HEK293 (cell line): ENCODE results near the gene DCAF5.

ENCODE experiments used
- CTCF ChIA-PET: fragments of 350-600 bp; formaldehyde crosslinking; extraction: SDS; loops from one replicate; lab custom pipeline; 2021; ENCODE audit warnings: antibody characterized with exemption; lab: Yijun Ruan, JAX
- POLR2A ChIA-PET: fragments of 300-600 bp; formaldehyde crosslinking; extraction: SDS; loops from one replicate; lab custom pipeline; 2020; ENCODE audit warnings: antibody characterized with exemption, inconsistent platforms; lab: Yijun Ruan, JAX
- H3K27ac ChIP-seq: fragments of 200-500 bp; sonication (Bioruptor generic); 2 replicates; pipeline ENCODE4 v1.5.1; 2014; ENCODE audit warnings: low read depth, low read length, control low read depth, inconsistent platforms; ENCODE audit errors: extremely low read depth
- H3K36me3 ChIP-seq, 2 experiments: fragments of 200-500 bp in 1 of 2; sonication (Bioruptor generic) in 1 of 2; 1 replicate in 1 of 2; 2 replicates in 1 of 2; pipeline ENCODE4 v1.5.1; 2014 to 2017; ENCODE audit warnings: inconsistent platforms in 2 of 2, low read length in 2 of 2; ENCODE audit not compliant: control insufficient read depth in 2 of 2, insufficient read depth in 1 of 2
- H3K4me1 ChIP-seq: fragments of 200-500 bp; sonication (Bioruptor generic); 2 replicates; pipeline ENCODE4 v1.5.1; 2014; ENCODE audit warnings: mild to moderate bottlenecking, low read length, inconsistent platforms; ENCODE audit not compliant: control insufficient read depth, insufficient read depth
- H3K4me3 ChIP-seq: 2 replicates; pipeline ENCODE4 v1.5.1; 2011; ENCODE audit warnings: low read depth, mild to moderate bottlenecking, control low read depth, low read length, moderate library complexity
- H3K9me3 ChIP-seq: fragments of 200-500 bp; sonication (Bioruptor generic); 2 replicates; pipeline ENCODE4 v1.5.1; 2014; ENCODE audit warnings: low read depth, low read length, inconsistent platforms; ENCODE audit not compliant: control insufficient read depth, insufficient read depth
- EGR2 ChIP-seq: fragments of 450-650 bp; formaldehyde crosslinking; IDR thresholded peaks from 2 replicates; pipeline ENCODE4 v1.5.1; 2016; ENCODE audit warnings: low read depth, missing biosample characterization, missing genetic modification characterization
- HOXA7 ChIP-seq: sonication (generic); formaldehyde crosslinking; IDR thresholded peaks from 2 replicates; pipeline ENCODE4 v1.8.1; 2022; ENCODE audit warnings: missing genetic modification reagents, borderline replicate concordance
- HOXC10 ChIP-seq: sonication (generic); formaldehyde crosslinking; IDR thresholded peaks from 2 replicates; pipeline ENCODE4 v1.8.1; 2023; ENCODE audit warnings: mild to moderate bottlenecking, missing genetic modification reagents
- PATZ1 ChIP-seq: fragments of 450-650 bp; formaldehyde crosslinking; IDR thresholded peaks from 2 replicates; pipeline ENCODE4 v1.5.1; 2016; ENCODE audit warnings: missing biosample characterization, missing genetic modification characterization
- SP7 ChIP-seq: fragments of 450-650 bp; formaldehyde crosslinking; IDR thresholded peaks from 2 replicates; pipeline ENCODE4 v1.5.1; 2016; ENCODE audit warnings: missing biosample characterization, missing genetic modification characterization
- YY1 ChIP-seq: fragments of 450-650 bp; formaldehyde crosslinking; IDR thresholded peaks from 2 replicates; pipeline ENCODE4 v1.5.1; 2018; ENCODE audit warnings: missing biosample characterization, missing genetic modification characterization
- ZBTB17 ChIP-seq: fragments of 450-650 bp; formaldehyde crosslinking; IDR thresholded peaks from 2 replicates; pipeline ENCODE4 v1.5.1; 2016; ENCODE audit warnings: missing biosample characterization, missing genetic modification characterization
- ZBTB44 ChIP-seq: fragments of 450-650 bp; IDR thresholded peaks from 2 replicates; pipeline ENCODE4 v1.5.1; 2018; ENCODE audit warnings: missing biosample characterization, mild to moderate bottlenecking, missing genetic modification characterization
- ZFHX2 ChIP-seq: fragments of 450-650 bp; formaldehyde crosslinking; conservative IDR thresholded peaks from 2 replicates; pipeline ENCODE4 v1.5.1; 2016; ENCODE audit warnings: missing biosample characterization, missing genetic modification characterization
- ZNF175 ChIP-seq: fragments of 450-650 bp; formaldehyde crosslinking; IDR thresholded peaks from 2 replicates; pipeline ENCODE4 v1.5.1; 2016; ENCODE audit warnings: missing biosample characterization, missing genetic modification characterization
- ZNF335 ChIP-seq: fragments of 450-650 bp; formaldehyde crosslinking; conservative IDR thresholded peaks from 2 replicates; pipeline ENCODE4 v1.5.1; 2016; ENCODE audit warnings: missing biosample characterization, missing genetic modification characterization
- ZNF501 ChIP-seq: fragments of 450-650 bp; formaldehyde crosslinking; IDR thresholded peaks from 2 replicates; pipeline ENCODE4 v1.5.1; 2016; ENCODE audit warnings: missing biosample characterization, missing genetic modification characterization
- ZNF571 ChIP-seq: fragments of 450-650 bp; formaldehyde crosslinking; IDR thresholded peaks from 2 replicates; pipeline ENCODE4 v1.5.0; 2017; ENCODE audit warnings: missing biosample characterization, missing genetic modification characterization
- ZNF629 ChIP-seq: fragments of 450-650 bp; formaldehyde crosslinking; IDR thresholded peaks from 2 replicates; pipeline ENCODE4 v1.5.1; 2017; ENCODE audit warnings: missing biosample characterization, missing genetic modification characterization
- TF ChIP-seq, protein P1 (sequence below): fragments of 450-650 bp; formaldehyde crosslinking; IDR thresholded peaks from 2 replicates; pipeline ENCODE4 v1.5.1; 2016; ENCODE audit warnings: missing biosample characterization, missing genetic modification characterization, low read depth
- TF ChIP-seq, protein P2 (sequence below): fragments of 450-650 bp; formaldehyde crosslinking; IDR thresholded peaks from 2 replicates; pipeline ENCODE4 v1.5.1; 2017; ENCODE audit warnings: missing biosample characterization, missing genetic modification characterization
- TF ChIP-seq, protein P3 (sequence below): fragments of 450-650 bp; formaldehyde crosslinking; IDR thresholded peaks from 2 replicates; pipeline ENCODE4 v1.5.1; 2016; ENCODE audit warnings: missing biosample characterization, missing genetic modification characterization
- TF ChIP-seq, protein P4 (sequence below): fragments of 450-650 bp; formaldehyde crosslinking; IDR thresholded peaks from 2 replicates; pipeline ENCODE4 v1.5.1; 2017; ENCODE audit warnings: missing biosample characterization, missing genetic modification characterization

DCAF5 gene

GRCh38 chr14:69152181-69152901, 578 bp downstream of the DCAF5 start:
- Histone ChIP-seq H3K9me3 (no peaks in the 10 kb centered on the region), H3K27ac (peak overlapping the region; percentile 96), H3K4me1 (peaks cover 19% of the 10 kb centered on the region), H3K36me3 (peaks cover 0 to 16% of the 10 kb centered on the region in 2 experiments; a peak in 2 of 3 replicates), H3K4me3 (peak overlapping the region; percentile 92)
- ChIA-PET POLR2A (interaction anchor here (0.7 to 1.2 kb wide), 5 partner anchors 9 to 631 kb away, joined by 3 to 9 read pairs (median 4); partner anchors contain the start of genes ERH, EXD2 and SLC39A9), CTCF (interaction anchor here (1.0 to 4.4 kb wide), 3 partner anchors 20 to 23 kb away, joined by 4 to 24 read pairs (median 5); no protein-coding TSS in a partner anchor)
- TF ChIP-seq HOXA7 (CRISPR knock-in tag) (no peak), ZNF571 (no peak), HOXC10 (CRISPR knock-in tag) (no peak), ZNF501 (tag by site-specific recombination) (0 out of 2 replicates have a peak, but pooled peaks have one; percentile 11), ZNF335 (peak; percentile 78), ZNF629 (no peak), SP7 (no peak), EGR2 (tag by site-specific recombination) (no peak), ZFHX2 (tag by site-specific recombination) (no peak), ZNF175 (tag by site-specific recombination) (no peak), PATZ1 (peak; percentile 40; the same call in 1 of the 2 replicates)
- TF ChIP-seq, protein P1, sequence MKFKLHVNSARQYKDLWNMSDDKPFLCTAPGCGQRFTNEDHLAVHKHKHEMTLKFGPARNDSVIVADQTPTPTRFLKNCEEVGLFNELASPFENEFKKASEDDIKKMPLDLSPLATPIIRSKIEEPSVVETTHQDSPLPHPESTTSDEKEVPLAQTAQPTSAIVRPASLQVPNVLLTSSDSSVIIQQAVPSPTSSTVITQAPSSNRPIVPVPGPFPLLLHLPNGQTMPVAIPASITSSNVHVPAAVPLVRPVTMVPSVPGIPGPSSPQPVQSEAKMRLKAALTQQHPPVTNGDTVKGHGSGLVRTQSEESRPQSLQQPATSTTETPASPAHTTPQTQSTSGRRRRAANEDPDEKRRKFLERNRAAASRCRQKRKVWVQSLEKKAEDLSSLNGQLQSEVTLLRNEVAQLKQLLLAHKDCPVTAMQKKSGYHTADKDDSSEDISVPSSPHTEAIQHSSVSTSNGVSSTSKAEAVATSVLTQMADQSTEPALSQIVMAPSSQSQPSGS (tag by site-specific recombination) = no peak
- TF ChIP-seq, protein P2, sequence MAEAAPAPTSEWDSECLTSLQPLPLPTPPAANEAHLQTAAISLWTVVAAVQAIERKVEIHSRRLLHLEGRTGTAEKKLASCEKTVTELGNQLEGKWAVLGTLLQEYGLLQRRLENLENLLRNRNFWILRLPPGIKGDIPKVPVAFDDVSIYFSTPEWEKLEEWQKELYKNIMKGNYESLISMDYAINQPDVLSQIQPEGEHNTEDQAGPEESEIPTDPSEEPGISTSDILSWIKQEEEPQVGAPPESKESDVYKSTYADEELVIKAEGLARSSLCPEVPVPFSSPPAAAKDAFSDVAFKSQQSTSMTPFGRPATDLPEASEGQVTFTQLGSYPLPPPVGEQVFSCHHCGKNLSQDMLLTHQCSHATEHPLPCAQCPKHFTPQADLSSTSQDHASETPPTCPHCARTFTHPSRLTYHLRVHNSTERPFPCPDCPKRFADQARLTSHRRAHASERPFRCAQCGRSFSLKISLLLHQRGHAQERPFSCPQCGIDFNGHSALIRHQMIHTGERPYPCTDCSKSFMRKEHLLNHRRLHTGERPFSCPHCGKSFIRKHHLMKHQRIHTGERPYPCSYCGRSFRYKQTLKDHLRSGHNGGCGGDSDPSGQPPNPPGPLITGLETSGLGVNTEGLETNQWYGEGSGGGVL (tag by site-specific recombination) = peak; percentile 61

DNA sequence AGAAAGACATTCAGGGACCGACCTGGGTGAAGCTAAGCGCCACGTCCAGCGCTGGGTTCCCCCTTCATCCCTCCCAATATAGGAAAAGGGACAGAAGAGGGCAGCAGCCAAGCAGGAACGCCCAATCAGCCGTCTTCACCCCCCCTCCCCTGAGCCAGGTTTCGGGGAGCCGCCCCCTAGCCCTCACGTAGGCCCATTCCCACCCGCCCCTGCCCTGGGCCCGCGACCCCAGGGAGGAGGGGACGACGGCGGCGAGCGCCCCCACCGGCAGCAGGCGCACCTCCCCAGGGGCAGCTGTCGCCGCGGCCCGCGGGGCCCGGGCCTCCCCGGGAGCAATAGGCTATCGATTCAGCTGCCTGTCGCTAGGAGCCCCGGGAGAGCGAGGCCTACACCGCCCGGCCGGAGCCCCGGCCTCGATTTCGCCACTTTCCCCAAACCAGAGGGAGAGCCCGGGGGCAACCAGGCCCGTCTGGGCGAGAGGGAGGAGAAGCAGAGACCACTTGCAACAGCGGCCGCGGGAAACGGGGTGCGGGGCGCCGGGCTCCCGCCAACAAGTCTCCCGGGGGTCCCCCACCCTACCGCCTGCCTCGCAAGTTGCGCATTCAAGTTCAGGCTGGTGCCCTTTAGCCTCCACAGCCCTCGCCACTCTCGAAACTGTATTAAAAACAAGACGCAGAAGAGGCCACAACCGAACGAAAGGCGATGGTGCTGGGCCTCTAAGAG, 1.3 kb downstream of the DCAF5 start:
- Histone ChIP-seq H3K36me3 (peaks cover 0 to 23% of the 10 kb centered on the region in 2 experiments; a peak in 2 of 3 replicates), H3K27ac (peak overlapping the region; percentile 96), H3K4me1 (peaks cover 19% of the 10 kb centered on the region), H3K9me3 (no peaks in the 10 kb centered on the region), H3K4me3 (peak overlapping the region; percentile 92)
- POLR2A ChIA-PET = interaction anchor here (0.8 to 1.2 kb wide), 4 partner anchors 18 to 630 kb away, joined by 3 to 6 read pairs (median 4); partner anchors contain the start of genes ERH and SLC39A9
- CTCF ChIA-PET = interaction anchor here (0.6 to 4.4 kb wide), 15 partner anchors 10 to 677 kb away, joined by 3 to 24 read pairs (median 3); no protein-coding TSS in a partner anchor
- TF ChIP-seq ZNF629 (no peak), ZNF335 (peak; percentile 91), YY1 (tag by site-specific recombination) (0 out of 2 replicates have a peak, but pooled peaks have one; percentile 39), ZBTB44 (tag by site-specific recombination) (0 out of 2 replicates have a peak, but pooled peaks have one; percentile 31), ZBTB17 (tag by site-specific recombination) (peak; percentile 89)
- TF ChIP-seq, protein P3, sequence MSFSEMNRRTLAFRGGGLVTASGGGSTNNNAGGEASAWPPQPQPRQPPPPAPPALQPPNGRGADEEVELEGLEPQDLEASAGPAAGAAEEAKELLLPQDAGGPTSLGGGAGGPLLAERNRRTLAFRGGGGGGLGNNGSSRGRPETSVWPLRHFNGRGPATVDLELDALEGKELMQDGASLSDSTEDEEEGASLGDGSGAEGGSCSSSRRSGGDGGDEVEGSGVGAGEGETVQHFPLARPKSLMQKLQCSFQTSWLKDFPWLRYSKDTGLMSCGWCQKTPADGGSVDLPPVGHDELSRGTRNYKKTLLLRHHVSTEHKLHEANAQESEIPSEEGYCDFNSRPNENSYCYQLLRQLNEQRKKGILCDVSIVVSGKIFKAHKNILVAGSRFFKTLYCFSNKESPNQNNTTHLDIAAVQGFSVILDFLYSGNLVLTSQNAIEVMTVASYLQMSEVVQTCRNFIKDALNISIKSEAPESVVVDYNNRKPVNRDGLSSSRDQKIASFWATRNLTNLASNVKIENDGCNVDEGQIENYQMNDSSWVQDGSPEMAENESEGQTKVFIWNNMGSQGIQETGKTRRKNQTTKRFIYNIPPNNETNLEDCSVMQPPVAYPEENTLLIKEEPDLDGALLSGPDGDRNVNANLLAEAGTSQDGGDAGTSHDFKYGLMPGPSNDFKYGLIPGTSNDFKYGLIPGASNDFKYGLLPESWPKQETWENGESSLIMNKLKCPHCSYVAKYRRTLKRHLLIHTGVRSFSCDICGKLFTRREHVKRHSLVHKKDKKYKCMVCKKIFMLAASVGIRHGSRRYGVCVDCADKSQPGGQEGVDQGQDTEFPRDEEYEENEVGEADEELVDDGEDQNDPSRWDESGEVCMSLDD = peak; percentile 94
- TF ChIP-seq, protein P4, sequence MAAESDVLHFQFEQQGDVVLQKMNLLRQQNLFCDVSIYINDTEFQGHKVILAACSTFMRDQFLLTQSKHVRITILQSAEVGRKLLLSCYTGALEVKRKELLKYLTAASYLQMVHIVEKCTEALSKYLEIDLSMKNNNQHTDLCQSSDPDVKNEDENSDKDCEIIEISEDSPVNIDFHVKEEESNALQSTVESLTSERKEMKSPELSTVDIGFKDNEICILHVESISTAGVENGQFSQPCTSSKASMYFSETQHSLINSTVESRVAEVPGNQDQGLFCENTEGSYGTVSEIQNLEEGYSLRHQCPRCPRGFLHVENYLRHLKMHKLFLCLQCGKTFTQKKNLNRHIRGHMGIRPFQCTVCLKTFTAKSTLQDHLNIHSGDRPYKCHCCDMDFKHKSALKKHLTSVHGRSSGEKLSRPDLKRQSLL (tag by site-specific recombination) = no peak
